ENCODE measurements around the gene ZNF516.

Gene ZNF516

GRCh38 chr18:76363436-76364120 lies 131.5 kb downstream of the ZNF516 start:
- peak; percentile 53 for DNase-seq (ENCODE audit: low read depth)

- no peak for DNase-seq (ENCODE audit: low read depth)
Measured at GRCh38 chr18:76362676-76363075, 132.4 kb downstream of the ZNF516 start.

GRCh38 chr18:76361219-76361618 lies 133.8 kb downstream of the ZNF516 start:
- no peak for DNase-seq (ENCODE audit: low read depth)

- DNase-seq (ENCODE audit: low read depth), result no peak
Measured at GRCh38 chr18:76359909-76360308, 135.1 kb downstream of the ZNF516 start.

GRCh38 chr18:76358774-76359173 lies 136.3 kb downstream of the ZNF516 start:
- no peak for DNase-seq (ENCODE audit: low read depth)

GRCh38 chr18:76357585-76358260 lies 137.3 kb downstream of the ZNF516 start:
- no peak for DNase-seq (ENCODE audit: low read depth)

GRCh38 chr18:76357174-76357573 lies 137.9 kb downstream of the ZNF516 start:
- no peak for DNase-seq (ENCODE audit: low read depth)

- DNase-seq (ENCODE audit: low read depth), result no peak
Measured at GRCh38 chr18:76356666-76357065, 138.4 kb downstream of the ZNF516 start.

- peak; percentile 47 for DNase-seq (ENCODE audit: low read depth)
Measured at GRCh38 chr18:76354348-76354747, 140.7 kb downstream of the ZNF516 start.

- no peak for DNase-seq (ENCODE audit: low read depth)
Measured at GRCh38 chr18:76353500-76353899, 141.5 kb downstream of the ZNF516 start.

- DNase-seq (ENCODE audit: low read depth), result no peak
Measured at GRCh38 chr18:76353046-76353445, 142.0 kb downstream of the ZNF516 start.

- peak; percentile 83 for DNase-seq (ENCODE audit: low read depth)
Measured at GRCh38 chr18:76351961-76352581, 143.0 kb downstream of the ZNF516 start.

GRCh38 chr18:76350134-76351025 lies 144.7 kb downstream of the ZNF516 start:
- no peak for DNase-seq (ENCODE audit: low read depth)

- DNase-seq (ENCODE audit: low read depth), result peak; percentile 26
Measured at GRCh38 chr18:76349067-76349715, 145.9 kb downstream of the ZNF516 start.

- DNase-seq (ENCODE audit: low read depth), result no peak
Measured at GRCh38 chr18:76348267-76349066, 146.6 kb downstream of the ZNF516 start.

GRCh38 chr18:76347341-76347740 lies 147.7 kb downstream of the ZNF516 start:
- DNase-seq (ENCODE audit: low read depth), result no peak

GRCh38 chr18:76346490-76347130 lies 148.4 kb downstream of the ZNF516 start:
- no peak for DNase-seq (ENCODE audit: low read depth)

GRCh38 chr18:76345901-76346300 lies 149.1 kb downstream of the ZNF516 start:
- no peak for DNase-seq (ENCODE audit: low read depth)

- no peak for DNase-seq (ENCODE audit: low read depth)
Measured at GRCh38 chr18:76343938-76344569, 151.0 kb downstream of the ZNF516 start.

- no peak for DNase-seq (ENCODE audit: low read depth)
Measured at GRCh38 chr18:76340410-76340809, 154.6 kb downstream of the ZNF516 start.
